Body of pancreas (tissue), 4 donors: ENCODE measurements around the gene GPR35. TPM values are rescaled to one million over a fixed set of nuclear protein-coding genes. Genes with fewer than 3 reads are reported as not detected.

ENCODE experiments used
- ATAC-seq: fragments of 150-250 bp; one replicate; pipeline ENCODE4 v1.9.1; 2016
- DNase-seq, 4 donors: peaks; one replicate each; pipeline ENCODE4 v3.0.0-alpha.2; 2019
- H3K27ac ChIP-seq, 4 donors: fragments of 200-600 bp; sonication (generic); 1 replicate in 3 of 4; 2 replicates in 1 of 4; pipeline versions ENCODE4 v1.5.1 to v1.6.1; 2016 to 2019; ENCODE audit warnings: mild to moderate bottlenecking in 1 of 4, mixed read lengths in 1 of 4, moderate library complexity in 1 of 4
- H3K27me3 ChIP-seq, 2 donors: fragments of 200-600 bp; sonication (generic); one replicate each; pipeline ENCODE4 v1.6.0; 2016; ENCODE audit warnings: mild to moderate bottlenecking in 1 of 2
- H3K36me3 ChIP-seq, 2 donors: fragments of 200-600 bp; sonication (generic); replicated peaks in 1 of 2; 2 replicates each; pipeline ENCODE4 v1.5.1; 2016; ENCODE audit warnings: low read depth in 2 of 2; ENCODE audit not compliant: insufficient read depth in 1 of 2
- H3K4me1 ChIP-seq: fragments of 200-600 bp; sonication (generic); one replicate; pipeline ENCODE4 v1.6.0; 2016
- H3K4me3 ChIP-seq, 2 donors: fragments of 200-600 bp; sonication (generic); 1 replicate in 1 of 2; 2 replicates in 1 of 2; pipeline ENCODE4 v1.5.1; 2016 to 2019
- H3K9me3 ChIP-seq, 3 donors: fragments of 200-600 bp; sonication (generic); 1 replicate in 2 of 3; 2 replicates in 1 of 3; pipeline ENCODE4 v1.5.1; 2016
- POLR2A ChIP-seq, 3 donors: fragments of 450-650 bp; IDR thresholded peaks; one replicate each; pipeline ENCODE4 v1.6.1; 2016; ENCODE audit warnings: antibody characterized with exemption in 3 of 3, mild to moderate bottlenecking in 2 of 3
- WGBS, 2 donors: methylation state at CpG; one replicate each; pipeline ENCODE4 v1.1.5; 2017; 5-methylcytosine and 5-hydroxymethylcytosine counted together
- intact Hi-C: fragments of 100-400 bp; cut with DNase I; formaldehyde crosslinking; loops from one replicate; pipeline ENCODE4 v1.15.1; 2023
- total RNA-seq, 2 donors: library from RNA; depleted of rRNA; stranded (reverse); fragments of >200 nt; gene quantifications; one replicate each; pipeline ENCODE4 v1.1.0, GENCODE V29; 2016
- TF ChIP-seq, protein P1 (sequence below), 7 experiments: fragments of 450-650 bp in 4 of 7; fragments of 200-600 bp in 3 of 7; sonication (generic) in 3 of 7; IDR thresholded peaks; one replicate each; pipeline ENCODE4 v1.5.1; 2016 to 2019; ENCODE audit warnings: antibody characterized with exemption in 7 of 7

GPR35 gene
- total RNA-seq, 2 donors from 2014 or later, result 0.33 to 3.4 TPM

DNA sequence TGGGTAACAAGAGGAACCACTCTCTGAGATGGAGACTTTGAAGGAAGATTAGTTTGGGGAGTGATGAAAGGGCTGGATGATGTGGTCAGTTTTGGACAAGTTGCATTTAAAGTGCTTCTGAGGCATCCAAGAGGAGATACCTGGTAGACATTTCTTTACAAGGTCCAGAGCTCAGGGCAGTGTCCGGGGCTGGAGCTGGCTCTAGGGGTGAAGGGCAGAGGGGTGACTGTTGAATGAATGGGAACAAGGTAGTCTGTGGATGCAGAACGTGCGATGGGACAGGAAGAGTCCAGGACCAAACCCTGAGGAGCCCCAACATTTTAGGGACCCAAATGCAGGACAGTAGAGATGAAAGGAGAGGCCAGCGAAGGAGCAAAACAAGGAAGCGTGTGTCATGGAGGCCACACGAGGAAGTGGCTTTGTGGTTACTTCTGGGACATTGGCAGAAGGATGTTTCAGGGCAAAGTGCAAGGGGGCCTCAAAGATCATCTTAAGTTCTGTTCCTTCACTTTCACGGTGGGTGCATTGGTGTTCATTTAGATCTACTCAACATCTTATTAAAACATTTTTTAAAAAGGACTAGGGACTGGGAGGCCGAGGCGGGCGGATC lies 13.6 kb upstream of the GPR35 start:
- WGBS, 2 donors, result 82 to 90% methylated on average over 10 of the region's 10 CpGs
- Histone ChIP-seq H3K27me3 (no peaks in the 10 kb centered on the region), H3K4me3 (no peak overlapping the region), H3K36me3 (no peaks in the 10 kb centered on the region), H3K9me3 (no peaks in the 10 kb centered on the region), H3K27ac (no peak overlapping the region), H3K4me1 (no peaks in the 10 kb centered on the region)
- ATAC-seq (no peak), DNase-seq (peak in 2 of 4 donors; percentile 2 to 4)
- intact Hi-C loops, result no loop called here
- no peak for TF ChIP-seq POLR2A (IDR thresholded peaks at IDR 0.05)
- TF ChIP-seq, protein P1, sequence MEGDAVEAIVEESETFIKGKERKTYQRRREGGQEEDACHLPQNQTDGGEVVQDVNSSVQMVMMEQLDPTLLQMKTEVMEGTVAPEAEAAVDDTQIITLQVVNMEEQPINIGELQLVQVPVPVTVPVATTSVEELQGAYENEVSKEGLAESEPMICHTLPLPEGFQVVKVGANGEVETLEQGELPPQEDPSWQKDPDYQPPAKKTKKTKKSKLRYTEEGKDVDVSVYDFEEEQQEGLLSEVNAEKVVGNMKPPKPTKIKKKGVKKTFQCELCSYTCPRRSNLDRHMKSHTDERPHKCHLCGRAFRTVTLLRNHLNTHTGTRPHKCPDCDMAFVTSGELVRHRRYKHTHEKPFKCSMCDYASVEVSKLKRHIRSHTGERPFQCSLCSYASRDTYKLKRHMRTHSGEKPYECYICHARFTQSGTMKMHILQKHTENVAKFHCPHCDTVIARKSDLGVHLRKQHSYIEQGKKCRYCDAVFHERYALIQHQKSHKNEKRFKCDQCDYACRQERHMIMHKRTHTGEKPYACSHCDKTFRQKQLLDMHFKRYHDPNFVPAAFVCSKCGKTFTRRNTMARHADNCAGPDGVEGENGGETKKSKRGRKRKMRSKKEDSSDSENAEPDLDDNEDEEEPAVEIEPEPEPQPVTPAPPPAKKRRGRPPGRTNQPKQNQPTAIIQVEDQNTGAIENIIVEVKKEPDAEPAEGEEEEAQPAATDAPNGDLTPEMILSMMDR (IDR thresholded peaks at IDR 0.05), result no peak

DNA sequence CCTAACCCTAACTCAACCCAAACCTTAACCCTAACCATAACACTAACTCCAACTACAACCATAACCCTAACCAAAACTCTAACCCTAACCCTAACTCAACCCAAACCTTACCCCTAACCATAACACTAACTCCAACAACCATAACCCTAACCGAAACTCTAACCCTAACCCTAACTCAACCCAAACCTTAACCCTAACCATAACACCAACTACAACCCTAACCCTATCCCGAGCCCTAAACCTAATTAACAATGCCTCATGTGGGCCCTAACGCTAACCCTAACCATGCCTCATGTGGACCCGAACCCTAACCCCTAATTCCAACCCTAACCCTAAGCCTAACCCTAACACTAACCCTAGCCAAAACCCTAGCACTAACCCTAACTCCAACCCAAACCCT lies 11.5 kb upstream of the GPR35 start:
- WGBS, 2 donors, result 90 to 92% methylated on average over 4 of the region's 4 CpGs
- Histone ChIP-seq H3K27ac (no peak overlapping the region), H3K4me1 (no peaks in the 10 kb centered on the region), H3K27me3 (no peaks in the 10 kb centered on the region), H3K4me3 (no peak overlapping the region), H3K36me3 (no peaks in the 10 kb centered on the region), H3K9me3 (no peaks in the 10 kb centered on the region)
- no peak for ATAC-seq
- no peak for TF ChIP-seq POLR2A (IDR thresholded peaks at IDR 0.05)
- TF ChIP-seq, protein P1 (IDR thresholded peaks at IDR 0.05), result no peak
- no peak for DNase-seq
- intact Hi-C loops, result no loop called here

DNA sequence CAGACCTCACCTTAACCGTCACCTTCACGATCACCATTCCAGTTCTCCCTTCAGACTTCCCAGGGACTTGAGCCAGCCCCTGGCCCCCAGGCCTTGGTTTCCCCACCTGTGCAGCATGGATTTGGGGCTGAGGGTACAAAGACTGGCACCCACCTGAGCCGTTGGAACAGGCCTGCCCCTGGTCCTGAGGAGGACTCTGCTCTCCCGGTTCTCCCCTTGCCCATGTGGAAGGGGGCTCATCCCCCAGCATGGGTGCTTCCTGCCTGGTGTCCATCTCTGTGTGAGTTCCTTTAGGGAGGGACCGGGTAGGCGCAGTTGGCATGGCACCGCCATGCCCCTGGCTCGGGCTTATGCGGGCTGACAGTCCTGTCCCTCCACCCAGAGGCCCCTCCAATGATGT lies 10.9 kb upstream of the GPR35 start:
- Histone ChIP-seq H3K27ac (no peak overlapping the region), H3K36me3 (no peaks in the 10 kb centered on the region), H3K4me1 (no peaks in the 10 kb centered on the region), H3K27me3 (no peaks in the 10 kb centered on the region), H3K9me3 (no peaks in the 10 kb centered on the region), H3K4me3 (no peak overlapping the region)
- DNase-seq, result peak in 2 of 4 donors; percentile 1 to 4
- TF ChIP-seq, protein P1 (IDR thresholded peaks at IDR 0.05), result no peak
- no peak for TF ChIP-seq POLR2A (IDR thresholded peaks at IDR 0.05)
- ATAC-seq, result no peak
- 98 to 99% methylated on average over 5 to 9 of the region's 9 CpGs for WGBS, 2 donors
- intact Hi-C loops, result no loop called here

DNA sequence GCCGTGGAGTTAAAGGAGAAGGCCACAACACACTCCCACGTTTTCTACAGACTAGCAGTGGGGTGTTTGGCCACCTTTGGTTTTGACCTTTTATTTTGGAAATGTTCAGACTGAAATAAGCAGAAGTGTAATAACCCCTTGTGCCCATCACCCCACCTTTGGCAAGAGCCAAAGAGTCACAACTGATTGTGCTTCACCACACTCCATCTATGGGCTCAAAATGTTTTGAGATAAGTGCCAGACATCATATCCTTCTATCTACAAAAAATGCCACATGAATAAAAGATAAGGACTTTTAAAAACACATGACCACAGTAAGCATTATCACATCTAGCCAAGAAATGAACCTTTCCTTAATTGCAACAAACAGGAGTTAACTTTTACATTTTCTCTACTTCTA lies 9.9 kb upstream of the GPR35 start:
- Histone ChIP-seq H3K4me3 (no peak overlapping the region), H3K27ac (no peak overlapping the region), H3K36me3 (no peaks in the 10 kb centered on the region), H3K9me3 (no peaks in the 10 kb centered on the region), H3K4me1 (no peaks in the 10 kb centered on the region), H3K27me3 (no peaks in the 10 kb centered on the region)
- WGBS, 2 donors, result 73 to 85% methylated on average over 2 of the region's 2 CpGs
- no peak for ATAC-seq
- TF ChIP-seq, protein P1 (IDR thresholded peaks at IDR 0.05), result no peak
- no peak for TF ChIP-seq POLR2A (IDR thresholded peaks at IDR 0.05)
- DNase-seq, result peak in 1 of 4 donors; percentile 1
- intact Hi-C loops, result no loop called here
